Pons (tissue), 1 donor: ENCODE data around the gene SHISA6.

Experiments used
- DNase-seq: peaks from one replicate; pipeline ENCODE4 v3.0.0-alpha.2; 2016; ENCODE audit warnings: low spot score

Gene SHISA6

DNA sequence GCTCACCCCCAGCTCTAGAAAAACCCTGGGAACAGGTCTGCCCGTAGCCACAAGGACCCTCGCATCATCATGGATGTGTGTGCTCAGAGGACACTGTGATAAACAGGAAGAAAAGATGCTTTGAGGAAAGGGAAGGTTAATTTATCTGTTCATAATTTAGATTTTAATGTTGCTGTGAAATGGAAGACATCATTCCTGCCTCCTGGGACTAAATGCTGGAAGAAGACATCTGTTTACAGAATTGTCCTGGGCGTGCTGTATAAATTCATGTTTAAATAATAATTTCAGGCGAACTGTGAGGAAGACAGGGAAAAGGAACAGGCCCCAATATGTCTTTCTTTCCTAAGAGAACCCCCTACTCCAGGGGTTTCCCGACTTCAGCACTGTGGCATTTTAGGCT lies 112.6 kb downstream of the SHISA6 start:
- no peak for DNase-seq

DNA sequence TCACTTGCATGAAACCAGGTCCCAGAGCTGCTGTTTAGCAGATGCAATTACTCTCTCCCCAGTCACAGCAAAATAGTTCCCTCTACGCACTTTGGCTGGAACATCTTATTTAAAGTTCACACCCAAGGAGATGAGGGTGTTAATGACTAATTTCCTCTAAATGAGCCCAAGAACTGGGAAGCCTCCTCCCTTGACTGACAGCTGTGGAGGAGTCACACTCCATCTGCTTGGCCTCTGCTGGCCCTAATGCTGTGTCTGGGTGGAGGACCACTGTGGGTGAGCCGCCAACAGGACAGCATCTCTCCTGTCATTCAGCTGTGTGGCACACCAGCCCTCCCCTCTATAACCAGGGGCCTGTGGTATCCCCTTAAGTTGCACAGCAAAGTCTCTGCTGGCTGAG lies 115.4 kb downstream of the SHISA6 start:
- no peak for DNase-seq

DNA sequence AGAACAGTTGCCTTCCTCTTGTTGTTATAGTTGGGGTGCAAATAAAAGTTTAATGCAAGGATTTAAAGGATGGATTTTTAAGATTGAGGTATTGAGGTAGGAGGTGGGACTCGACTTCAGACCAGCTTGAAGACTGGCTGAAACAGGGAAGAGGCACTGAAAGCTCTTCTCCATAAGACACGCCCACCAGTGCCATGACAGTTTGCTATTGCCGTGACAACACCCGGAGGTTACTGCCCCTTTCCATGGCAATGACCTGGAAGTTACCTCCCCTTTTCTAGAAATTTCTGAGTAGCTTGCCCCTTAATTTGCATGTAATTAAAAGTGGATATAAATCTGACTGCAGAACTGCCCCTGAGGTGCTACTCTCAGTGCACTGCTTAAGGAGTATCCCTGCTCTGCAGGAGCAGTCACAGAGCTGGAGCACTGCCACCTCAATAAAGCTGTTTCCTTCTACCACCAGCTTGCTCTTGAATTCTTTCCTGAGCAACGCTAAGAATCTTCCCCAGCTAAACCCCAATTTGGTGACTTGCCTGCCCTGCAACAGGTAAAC lies 122.6 kb downstream of the SHISA6 start:
- DNase-seq = no peak

DNA sequence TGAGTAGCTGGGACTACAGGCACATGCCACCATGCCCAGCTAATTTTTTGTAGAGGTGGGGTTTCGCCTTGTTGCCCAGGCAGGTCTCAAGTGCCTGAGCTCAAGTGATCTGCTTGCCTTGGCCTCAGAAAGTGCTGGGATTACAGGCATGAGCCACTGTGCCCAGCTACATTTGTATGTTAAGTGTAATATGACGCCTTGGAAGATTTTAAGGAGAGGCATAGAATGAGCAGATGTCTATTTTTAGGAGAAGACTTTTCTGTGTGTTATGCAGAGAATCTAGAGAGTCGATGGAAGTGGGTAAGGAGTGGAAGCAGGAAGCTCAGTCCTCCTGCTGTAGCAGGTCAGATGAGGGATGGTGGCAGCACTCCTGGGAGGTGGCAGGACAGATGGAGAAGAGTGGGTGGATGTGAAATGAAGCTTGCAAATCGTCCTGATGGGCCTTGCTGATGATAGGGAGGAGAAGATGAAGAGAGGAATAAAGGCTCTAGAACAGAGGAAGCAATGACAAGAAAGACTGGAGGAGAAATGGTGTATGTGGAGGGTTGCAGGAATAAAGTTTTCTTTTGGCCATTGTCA lies 125.3 kb downstream of the SHISA6 start:
- peak; percentile 12 for DNase-seq

DNA sequence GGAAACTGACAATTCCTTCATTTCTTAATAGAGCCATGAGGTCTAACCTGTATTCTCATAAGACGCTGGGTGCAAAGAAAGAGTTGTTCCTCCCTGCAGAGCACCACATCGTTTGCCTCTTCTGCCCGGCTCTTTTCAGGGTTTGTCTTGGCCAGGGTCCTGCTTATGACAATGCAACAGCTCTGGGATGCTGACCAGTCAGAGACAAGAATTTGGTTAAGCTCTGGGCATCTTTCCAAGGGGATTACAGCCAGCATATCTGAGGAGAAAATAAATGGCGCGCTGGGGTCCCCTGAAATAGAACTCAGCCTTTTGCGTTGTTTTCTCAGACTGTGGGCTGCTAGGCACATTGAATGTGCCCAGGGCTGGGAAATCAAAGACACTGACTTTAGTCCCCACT lies 128.6 kb downstream of the SHISA6 start:
- peak; percentile 37 for DNase-seq

DNA sequence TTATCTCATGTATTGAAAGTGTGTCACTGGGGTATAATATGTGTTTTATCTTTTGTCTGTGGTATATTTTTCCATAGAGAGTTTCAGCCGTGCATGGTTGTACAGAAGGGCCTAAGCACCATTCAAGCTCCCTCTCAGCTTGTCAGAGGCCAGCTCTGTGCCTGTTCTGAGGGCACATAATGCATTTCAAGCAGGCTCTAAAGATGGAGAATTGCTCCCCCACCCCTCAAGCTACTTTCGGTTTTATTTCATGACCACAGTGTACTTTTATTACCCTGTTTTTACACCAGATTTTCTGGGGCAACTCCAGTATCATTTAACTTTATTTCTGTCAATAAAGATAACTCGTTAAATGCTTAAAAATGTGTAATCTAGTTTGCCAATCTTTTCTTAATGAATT lies 131.7 kb downstream of the SHISA6 start:
- no peak for DNase-seq

DNA sequence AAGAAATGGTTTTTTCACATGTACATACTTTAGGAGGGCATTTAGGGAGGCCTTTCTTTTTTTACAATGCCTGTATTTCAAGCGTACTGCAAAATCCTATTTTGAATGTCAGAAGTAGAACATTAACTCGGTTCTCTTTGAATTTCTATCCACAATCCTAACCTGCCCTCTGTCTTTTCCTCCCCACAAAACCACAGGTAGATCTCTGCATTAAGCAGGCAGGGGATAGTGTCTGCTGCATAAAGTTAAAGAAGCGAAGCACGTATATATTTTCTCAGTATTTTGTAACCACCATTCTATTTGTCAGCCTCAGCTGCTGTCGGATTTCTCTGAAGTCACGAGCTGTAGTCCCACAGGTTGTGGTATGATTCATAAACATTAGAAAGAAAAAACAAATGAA lies 137.5 kb downstream of the SHISA6 start:
- DNase-seq = no peak

DNA sequence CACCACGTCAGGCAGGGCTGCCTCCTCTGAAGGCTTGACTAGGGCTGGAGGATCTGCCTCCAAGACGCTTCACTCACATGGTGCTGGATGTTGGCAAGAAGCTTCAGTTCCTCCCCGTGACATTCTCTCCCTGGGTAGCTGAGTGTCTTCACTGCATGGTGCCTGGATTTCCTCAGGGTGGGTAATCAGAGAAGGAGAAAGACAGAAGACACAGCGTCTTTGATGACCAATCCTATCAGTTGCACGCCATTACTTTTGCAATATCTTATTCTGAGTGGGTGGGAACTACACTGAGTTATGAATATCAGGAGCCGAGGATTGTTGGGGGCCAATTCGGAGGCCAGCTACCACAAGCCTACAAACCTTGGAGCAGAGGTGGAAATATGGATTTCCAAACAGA lies 139.7 kb downstream of the SHISA6 start:
- DNase-seq = no peak

DNA sequence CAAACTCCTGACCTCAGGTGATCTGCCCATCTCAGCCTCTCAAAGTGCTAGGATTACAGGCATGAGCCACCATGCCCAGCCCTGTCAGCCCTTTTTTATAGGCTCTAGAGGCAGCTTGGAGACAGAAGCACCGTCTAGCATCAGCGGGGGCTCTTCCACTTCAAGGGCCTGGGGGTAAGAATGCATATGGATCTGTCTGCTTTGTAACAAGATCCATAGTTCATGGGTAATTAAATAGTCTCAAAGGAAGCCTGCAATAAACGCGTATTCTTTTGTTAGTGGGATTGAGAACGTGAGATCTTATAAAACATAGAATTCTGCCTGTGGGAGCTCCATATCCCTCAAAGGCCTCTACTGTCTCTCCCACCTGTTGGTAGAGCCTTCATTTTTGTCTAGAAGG lies 142.1 kb downstream of the SHISA6 start:
- no peak for DNase-seq

DNA sequence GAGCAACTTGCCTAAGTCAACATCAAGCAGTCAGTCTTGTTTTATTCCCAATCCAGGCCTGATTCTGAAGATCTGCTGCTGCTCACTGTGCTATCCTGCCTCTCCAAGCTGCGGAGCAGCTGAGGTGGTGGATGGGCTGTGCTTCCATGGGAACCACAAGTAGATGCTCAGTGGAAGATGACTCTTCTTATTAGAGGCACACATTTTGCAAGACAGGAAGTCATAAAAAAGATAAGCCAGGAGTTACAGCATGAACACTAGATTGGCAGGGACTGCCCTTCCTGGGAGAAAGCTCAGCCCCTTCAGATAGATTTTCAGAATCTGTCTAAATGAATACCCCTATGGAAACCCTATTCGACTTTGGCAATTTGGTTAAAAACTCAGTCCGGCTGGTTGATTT lies 143.1 kb downstream of the SHISA6 start:
- DNase-seq = no peak

DNA sequence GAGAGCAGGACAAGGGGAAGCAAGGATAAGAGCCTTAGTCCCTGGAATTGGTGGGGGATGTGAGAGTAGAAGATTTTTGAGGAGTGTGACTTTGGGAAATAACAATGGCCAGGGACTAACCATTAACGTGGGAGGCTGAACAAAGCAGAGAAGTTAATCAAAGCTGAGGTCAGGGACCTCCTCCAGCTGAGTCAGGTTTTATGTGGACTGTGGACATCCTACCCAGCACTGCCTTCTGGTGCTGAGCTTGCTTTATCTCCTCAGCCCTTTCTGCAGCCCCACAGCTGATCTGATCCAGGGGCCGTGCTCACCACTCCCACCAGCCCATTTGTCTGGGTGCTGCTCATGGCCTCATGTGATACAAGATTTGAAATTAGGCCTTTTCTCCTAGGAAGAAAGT lies 146.6 kb downstream of the SHISA6 start:
- no peak for DNase-seq

DNA sequence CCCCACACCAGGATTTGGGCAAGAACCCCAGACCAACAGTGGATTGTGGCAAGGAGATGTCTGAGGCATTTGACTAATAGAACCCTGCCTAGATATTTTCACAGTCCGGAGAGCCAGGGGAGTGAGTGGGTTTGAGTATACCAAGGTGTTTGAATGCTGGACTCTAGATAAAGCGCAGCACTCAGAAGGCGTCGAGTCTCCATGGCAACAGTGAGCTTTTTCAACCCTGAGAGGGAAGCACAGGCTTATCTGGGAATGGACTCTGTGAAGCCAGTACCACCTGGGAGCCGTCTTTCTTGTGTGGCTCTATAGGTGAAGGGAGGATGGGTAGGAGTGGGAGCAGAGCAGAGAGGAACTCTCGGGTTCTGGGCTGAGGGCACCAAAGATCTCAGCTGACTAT lies 147.0 kb downstream of the SHISA6 start:
- DNase-seq = no peak

DNA sequence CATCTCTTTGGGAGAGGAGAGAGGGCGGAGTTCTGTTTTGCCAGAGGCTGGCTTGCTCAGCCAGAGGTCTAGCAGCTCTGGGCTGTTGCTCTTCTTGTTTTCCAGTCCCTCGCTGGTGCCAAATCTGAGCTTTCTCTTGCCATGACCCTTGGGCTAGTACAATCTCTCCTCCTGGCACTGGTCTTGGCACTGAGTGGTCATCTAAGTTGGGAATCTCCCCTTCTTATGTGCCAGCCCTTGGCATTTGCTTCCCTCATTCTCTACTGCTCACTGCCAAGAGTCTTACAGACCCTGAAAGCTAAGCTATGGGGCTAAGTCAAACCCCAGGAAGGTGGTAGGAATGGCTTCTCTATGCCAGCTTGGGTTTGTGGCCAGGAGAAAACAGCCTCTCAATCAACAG lies 148.6 kb downstream of the SHISA6 start:
- DNase-seq = peak; percentile 28

DNA sequence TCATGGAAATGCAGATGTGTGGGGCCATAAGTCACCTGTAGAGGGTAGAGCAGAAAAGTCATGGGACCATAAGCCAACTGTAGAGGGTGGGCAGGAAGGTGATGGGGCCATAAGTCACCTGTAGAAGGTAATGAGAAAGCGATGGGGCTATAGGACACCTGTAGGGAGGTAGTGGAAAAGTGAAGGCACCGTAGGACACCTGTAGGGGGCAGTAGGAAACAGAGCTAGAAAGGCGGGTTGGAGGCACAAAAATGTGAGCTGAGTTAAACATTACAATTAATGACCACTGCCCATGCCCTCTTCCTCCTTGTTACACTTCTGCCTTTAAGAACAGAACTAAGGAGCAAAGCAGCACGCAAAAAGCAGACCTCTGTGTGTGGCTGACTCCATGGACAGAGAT lies 150.1 kb downstream of the SHISA6 start:
- no peak for DNase-seq

DNA sequence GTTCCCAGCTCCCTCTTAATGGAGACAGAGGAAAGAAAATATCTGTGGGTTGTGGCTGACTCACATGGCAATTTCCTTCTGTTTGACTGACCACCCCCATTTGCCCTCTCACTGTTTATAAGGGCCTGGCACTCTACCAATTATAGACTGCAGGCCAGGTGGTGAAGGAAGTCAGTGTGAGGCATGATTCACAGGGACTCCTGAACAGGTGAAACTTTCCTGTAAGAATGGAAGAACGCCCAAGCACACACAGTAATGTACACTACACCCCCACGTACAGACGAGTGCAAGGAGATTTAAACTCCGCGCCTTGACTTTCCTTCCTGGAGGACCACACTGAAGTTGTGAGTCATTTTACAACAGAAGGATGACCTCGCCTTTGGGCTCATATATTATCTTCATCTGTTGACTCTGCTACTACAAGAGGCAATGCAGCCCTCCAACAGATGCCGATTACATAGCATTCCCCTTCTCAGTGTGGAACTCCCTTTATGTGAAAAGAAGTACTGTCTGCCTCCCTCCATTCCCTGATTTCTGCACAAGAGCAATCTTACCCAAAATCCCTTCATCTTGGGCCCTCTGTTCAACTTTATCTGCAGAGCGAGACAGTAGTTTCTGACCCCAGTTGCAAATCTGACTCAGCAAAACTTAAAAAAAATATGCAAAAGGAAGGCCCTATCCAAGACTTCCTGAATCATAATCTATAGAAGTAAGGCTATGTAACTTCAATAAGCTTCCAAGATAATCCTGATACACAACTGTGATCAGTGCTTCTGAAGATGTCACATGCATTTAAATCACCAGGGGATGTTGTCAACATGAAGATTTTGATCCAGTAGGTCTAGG lies 163.6 kb downstream of the SHISA6 start:
- DNase-seq = no peak

DNA sequence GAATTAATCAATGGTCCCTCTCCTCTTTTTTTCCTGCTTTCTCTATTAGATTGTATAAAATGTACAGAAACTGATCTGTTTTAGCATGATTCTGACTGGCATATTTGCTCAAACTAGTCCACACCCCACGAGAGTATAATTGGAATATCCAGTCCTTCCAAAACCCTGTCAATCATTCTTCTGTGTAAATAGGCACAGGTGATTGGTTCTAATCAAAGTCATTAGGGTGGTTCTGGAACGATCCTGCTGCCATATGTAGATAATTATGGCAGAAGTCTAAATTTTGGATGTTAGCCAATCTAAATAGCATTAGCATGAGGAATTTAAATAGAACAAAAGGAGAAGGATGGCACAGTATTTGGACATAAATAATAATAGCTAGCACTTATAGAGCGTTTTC lies 165.7 kb downstream of the SHISA6 start:
- no peak for DNase-seq

DNA sequence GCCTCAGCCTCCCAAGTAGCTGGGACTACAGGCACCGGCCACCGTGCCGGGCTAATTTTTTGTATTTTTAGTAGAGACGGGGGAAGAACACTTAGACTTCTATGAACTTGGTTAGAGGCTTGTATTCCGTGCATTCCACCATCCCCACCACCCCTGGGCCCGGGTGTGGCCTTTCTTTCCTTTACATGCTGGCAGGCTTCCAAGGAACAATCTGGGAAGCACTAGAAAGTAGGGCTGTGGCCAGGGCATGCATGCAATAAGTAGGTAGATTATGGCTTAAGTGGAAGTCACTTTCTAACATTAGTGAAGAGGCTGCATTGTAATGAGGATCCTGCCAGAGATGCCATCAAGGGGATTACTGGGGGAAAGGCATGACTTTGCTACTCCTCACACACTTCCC lies 171.6 kb downstream of the SHISA6 start:
- DNase-seq = no peak

DNA sequence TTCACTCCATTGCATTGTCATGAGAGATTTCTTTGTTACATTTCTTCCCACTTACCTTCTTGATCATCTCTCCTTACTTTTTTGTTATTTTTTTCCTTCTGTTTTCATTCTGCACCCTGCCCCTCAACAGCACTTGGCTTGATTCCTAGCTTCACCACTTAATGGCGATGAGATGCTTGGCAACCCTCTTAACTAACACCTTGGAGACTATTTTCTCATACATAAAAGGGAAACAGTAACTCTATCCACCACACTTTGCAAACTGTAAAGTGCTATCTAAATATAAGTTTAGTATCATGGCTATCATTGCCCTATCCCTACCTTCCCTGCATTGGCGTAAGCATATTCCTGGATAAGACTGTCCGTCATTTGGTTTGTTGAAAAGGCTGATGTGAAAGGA lies 177.3 kb downstream of the SHISA6 start:
- DNase-seq = no peak

DNA sequence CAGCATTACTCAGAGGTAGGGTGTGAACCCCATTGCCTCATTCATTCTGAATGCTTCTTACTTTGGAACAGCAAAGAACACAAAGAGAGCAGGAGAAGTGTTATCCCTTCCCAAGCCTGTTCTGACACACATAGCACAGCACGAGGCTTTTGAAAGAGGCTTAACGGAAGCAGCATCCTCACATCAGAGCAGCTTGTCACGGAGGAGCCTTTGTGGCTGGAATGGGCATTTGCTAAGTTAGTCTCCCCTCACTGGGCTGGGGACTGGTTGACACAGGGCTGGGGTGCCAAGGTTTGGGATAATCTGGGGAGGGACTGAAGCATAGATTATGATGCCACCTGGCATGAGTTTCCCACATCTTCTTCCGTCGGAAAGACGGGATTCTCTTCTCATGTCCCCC lies 189.7 kb downstream of the SHISA6 start:
- no peak for DNase-seq

DNA sequence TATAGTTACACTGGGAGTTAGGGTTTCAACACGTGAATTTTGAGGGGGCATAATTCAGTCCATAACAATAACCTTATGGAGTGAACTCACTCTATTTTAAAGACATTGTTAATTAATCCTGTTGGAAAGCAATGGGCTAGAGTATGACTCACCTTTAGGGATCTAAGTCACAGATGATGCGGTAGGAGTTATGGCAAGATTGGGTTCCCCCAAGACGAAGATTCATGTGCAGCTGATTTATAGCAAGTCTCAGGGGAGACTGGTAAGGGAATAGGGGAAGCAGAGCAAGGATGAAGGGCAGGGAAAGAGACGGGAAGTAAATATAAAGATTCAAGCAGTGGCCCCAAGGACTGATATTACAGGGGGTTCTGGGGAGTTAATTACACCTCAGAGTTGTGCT lies 197.7 kb downstream of the SHISA6 start:
- no peak for DNase-seq

DNA sequence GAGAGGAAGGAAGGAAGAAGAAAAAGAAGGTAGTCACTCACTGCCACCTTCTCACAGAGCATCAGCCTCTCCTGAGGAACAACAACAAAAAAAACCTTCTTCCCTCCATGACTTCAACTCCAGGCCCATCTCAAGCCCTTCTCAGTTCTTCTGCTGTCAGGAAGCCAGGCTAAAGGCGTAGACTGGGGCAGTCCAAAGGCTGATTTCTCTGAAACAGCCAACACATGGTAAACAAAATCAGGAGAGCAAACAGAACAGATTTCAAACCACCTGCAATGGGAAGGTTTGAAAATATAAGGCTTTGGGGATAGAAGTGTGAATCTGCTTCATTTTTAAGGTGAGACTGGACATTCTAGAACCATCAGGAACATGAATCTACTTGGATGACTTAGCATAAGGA lies 200.0 kb downstream of the SHISA6 start:
- no peak for DNase-seq

DNA sequence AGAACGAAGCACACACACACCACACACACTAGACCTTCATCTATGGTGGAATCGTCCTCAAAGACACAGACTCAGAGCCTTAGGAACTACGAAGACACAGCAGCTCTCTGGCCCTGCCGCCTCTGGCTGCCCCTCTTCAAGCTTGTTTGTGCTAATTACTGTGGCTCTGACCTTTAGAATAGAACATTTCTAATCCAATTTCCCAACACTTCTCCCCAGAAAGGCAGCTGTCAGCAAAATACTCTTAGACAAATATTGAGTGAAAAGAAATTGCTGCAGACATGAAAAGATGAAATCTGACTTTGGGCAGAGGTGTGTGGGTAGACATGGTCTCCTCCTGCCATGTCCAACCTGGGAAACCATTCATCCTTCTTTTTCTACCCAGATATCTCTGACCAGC lies 205.3 kb downstream of the SHISA6 start:
- no peak for DNase-seq

DNA sequence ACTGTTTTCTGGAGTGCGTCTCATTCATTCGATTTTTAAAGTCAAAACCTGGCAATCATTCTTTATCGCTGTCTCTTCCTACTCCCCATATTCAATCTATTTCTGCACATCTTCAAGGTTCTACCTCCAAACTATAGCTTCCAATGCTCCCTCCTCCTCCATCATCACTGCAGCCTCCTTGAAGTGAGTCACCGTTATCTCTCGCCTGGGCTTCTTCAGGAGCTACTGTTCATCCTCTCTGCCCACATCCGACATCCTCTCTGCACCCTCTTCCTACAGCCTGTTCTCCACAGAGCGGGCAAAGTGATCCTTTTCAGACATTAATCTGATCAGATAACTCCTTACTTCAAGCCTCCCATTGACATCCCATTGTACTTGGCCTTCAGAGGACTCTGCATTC lies 213.1 kb downstream of the SHISA6 start:
- DNase-seq = no peak

DNA sequence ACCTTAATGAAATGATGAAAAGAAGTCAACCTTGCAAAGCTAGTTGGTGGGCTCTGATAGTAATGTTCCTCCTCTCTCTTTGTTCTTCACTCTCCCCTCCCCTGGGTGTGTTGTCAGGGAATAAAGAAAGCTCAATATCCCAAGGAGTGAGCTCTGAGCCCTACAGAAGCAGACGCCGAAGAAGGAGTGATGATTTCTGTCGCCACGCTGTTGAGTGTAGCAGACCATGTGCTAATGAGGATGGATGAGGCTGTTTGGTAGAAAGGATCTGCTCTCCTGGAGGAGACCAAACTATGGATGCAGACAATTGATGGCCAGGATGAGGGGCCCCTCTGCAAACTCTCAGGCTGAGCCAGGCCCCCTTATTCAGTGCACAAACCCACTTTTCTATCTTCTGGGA lies 217.3 kb downstream of the SHISA6 start:
- DNase-seq = no peak
